ENCODE results near the gene PTPN4. TPM values are rescaled to one million over a fixed set of nuclear protein-coding genes. Genes with fewer than 3 reads are reported as not detected.

Gene PTPN4
- total and polyA plus RNA-seq, 9 of the 15 experiments (the other 6 are each of a cell fraction or from before 2014, with no cell fraction given), result 5.0 to 32.8 (median 27.3) TPM

- TF ChIP-seq MITF (IDR thresholded peaks at IDR 0.05), result no peak
- TF ChIP-seq HEY1 (CRISPR knock-in tag; IDR thresholded peaks at IDR 0.05; ENCODE audit: borderline replicate concordance), result no peak
- no peak for TF ChIP-seq ZNF174 (CRISPR knock-in tag; IDR thresholded peaks at IDR 0.05)
- TF ChIP-seq ZNF766 (CRISPR knock-in tag; conservative IDR thresholded peaks at IDR 0.05), result no peak
- no peak for TF ChIP-seq E2F1 (CRISPR knock-in tag; IDR thresholded peaks at IDR 0.05)
- peak; percentile 38 for TF ChIP-seq SETDB1 (IDR thresholded peaks at IDR 0.05; ENCODE audit: low read length)
- TF ChIP-seq RBFOX2 (IDR thresholded peaks at IDR 0.05; ENCODE audit: low read depth, low read length), result peak; percentile 98
- no peak for TF ChIP-seq SMARCC2 (IDR thresholded peaks at IDR 0.05; ENCODE audit: low read depth)
- peak; percentile 47; the same call in 1 of the 2 replicates for TF ChIP-seq ZBTB9 (CRISPR knock-in tag; IDR thresholded peaks at IDR 0.05)
- TF ChIP-seq ZHX1 (conservative IDR thresholded peaks at IDR 0.05; ENCODE audit: low read length), result peak; percentile 99
- TF ChIP-seq SIX5 (IDR thresholded peaks at IDR 0.05; ENCODE audit: borderline replicate concordance in 1 of 2, insufficient read depth in 1 of 2, low read depth in 1 of 2, low read length in 2 of 2), result no peak
- no peak for TF ChIP-seq ELK1 (CRISPR knock-in tag; IDR thresholded peaks at IDR 0.05)
- no peak for TF ChIP-seq ZNF408 (CRISPR knock-in tag; IDR thresholded peaks at IDR 0.05; ENCODE audit: low read depth)
- TF ChIP-seq ELF4 (CRISPR knock-in tag; IDR thresholded peaks at IDR 0.05), result peak; percentile 59; the same call in 1 of the 2 replicates
- peak; percentile 32; the same call in 1 of the 2 replicates for TF ChIP-seq ZNF224 (CRISPR knock-in tag; IDR thresholded peaks at IDR 0.05)
- no peak for TF ChIP-seq PRPF4 (IDR thresholded peaks at IDR 0.05; ENCODE audit: insufficient read depth, low read depth, low read length, poor library complexity, severe bottlenecking)
- TF ChIP-seq KLF13 (tag; IDR thresholded peaks at IDR 0.05; ENCODE audit: borderline replicate concordance, low read depth), result peak; percentile 58; the same call in 1 of the 2 replicates
- TF ChIP-seq ZNF589 (CRISPR knock-in tag; IDR thresholded peaks at IDR 0.05; ENCODE audit: low read depth), result peak; percentile 73
- TF ChIP-seq ZNF77 (CRISPR knock-in tag; IDR thresholded peaks at IDR 0.05), result no peak
These were observed at the start of gene PTPN4 (continued) for GRCh38 chr2:119759451-119760236.

All from K562 (cell line).